Stimulated activated memory B cell treated with anti-CD40 and anti-IgM and Interleukin-4, amounts not matched to agents 10 μg/mL and 1 μg/mL and 100 μg/mL, for 72 hours (primary cell): ENCODE data around the gene GLRA1.

Source experiments
- ATAC-seq: fragments of 150-1000 bp; cut with Tn5 transposase; 2 replicates; pipeline ENCODE4 v1.10.0; 2021
- H3K27ac Mint-ChIP-seq: one replicate; pipeline ENCODE4 v1.8.0; 2022; ENCODE audit warnings: mild to moderate bottlenecking, mixed read lengths
- H3K27me3 Mint-ChIP-seq: one replicate; pipeline ENCODE4 v1.8.0; 2022; ENCODE audit warnings: mixed read lengths
- H3K36me3 Mint-ChIP-seq: one replicate; pipeline ENCODE4 v1.8.0; 2022; ENCODE audit warnings: mixed read lengths
- H3K4me1 Mint-ChIP-seq: one replicate; pipeline ENCODE4 v1.8.0; 2022; ENCODE audit warnings: mixed read lengths
- H3K4me3 Mint-ChIP-seq: one replicate; pipeline ENCODE4 v1.8.0; 2022; ENCODE audit warnings: mild to moderate bottlenecking, moderate library complexity, mixed read lengths
- H3K9me3 Mint-ChIP-seq: one replicate; pipeline ENCODE4 v1.8.0; 2022; ENCODE audit warnings: mixed read lengths

GLRA1 gene

DNA sequence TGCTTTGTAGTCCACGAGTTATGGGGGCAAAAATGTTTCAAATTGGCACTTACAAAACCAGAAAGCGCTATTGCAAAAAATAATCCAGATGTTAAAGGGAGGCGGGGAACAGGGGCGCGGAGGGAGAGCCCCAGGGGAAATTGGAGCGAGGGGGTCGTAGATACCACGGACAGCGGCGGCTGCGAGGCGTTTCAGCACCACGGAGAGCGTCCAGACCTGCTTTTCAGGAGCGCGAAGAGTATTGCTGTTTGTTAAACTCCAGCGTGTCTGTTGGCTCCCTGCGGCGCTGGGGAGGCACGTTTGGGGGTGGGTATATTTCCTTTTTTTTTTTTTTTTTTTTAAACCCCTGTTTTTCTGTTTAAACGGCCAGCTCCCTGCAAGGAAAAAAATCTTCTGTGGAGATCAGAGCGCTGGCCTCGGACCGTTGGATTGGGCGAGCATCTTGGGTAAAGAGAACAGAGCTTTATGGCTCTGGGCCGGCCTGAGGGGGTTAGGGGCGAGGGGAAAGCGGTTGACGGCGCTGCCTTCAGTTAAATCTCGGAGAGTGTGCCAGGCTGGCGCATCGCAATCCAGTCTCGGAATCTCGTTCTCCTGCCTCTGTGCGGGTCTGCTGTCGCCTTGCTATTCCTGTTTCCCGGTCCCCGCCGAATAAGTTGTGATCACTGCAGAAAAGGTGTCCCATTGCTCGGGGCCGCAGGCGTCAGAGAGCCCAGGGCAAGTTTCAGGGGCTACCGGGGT, at the start of gene GLRA1:
TSS of gene GLRA1 (minus strand) at position 288 of the 738 bp plus-strand sequence. CDS start 302 bp downstream, outside the sequence.
- Mint-ChIP-seq H3K4me1 (no peaks in the 10 kb centered on the region), H3K27me3 (peaks cover 72% of the 10 kb centered on the region), H3K4me3 (no peak within 1 kb of the TSS), H3K9me3 (peaks cover 6% of the 10 kb centered on the region), H3K27ac (no peak within 1 kb of the TSS), H3K36me3 (no peaks in the 10 kb centered on the region)
- ATAC-seq: no peak

DNA sequence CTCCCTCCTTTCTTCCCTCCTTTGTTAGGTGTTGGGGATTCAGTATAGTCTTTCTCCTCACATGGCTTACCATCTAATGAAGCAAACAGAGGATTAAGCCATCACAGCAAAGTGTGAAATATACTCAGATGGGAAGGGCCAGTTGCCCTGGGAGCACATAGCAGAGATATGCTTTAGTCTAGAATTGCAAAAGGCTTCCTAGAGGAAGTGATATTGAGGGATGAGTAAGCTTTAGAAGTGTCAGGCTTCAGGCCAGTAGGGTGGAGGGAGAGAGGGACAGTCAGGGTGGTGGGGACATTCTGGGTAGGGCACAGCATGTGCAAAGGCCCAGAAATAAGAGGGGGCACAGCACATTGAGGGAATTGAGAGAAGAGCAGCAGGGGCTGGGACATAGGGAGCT, 46.2 kb upstream of the GLRA1 start:
- Mint-ChIP-seq H3K36me3 (no peaks in the 10 kb centered on the region), H3K4me1 (no peaks in the 10 kb centered on the region), H3K9me3 (peaks cover 3% of the 10 kb centered on the region), H3K27ac (no peak overlapping the region), H3K4me3 (no peak overlapping the region), H3K27me3 (no peaks in the 10 kb centered on the region)
- ATAC-seq: no peak

DNA sequence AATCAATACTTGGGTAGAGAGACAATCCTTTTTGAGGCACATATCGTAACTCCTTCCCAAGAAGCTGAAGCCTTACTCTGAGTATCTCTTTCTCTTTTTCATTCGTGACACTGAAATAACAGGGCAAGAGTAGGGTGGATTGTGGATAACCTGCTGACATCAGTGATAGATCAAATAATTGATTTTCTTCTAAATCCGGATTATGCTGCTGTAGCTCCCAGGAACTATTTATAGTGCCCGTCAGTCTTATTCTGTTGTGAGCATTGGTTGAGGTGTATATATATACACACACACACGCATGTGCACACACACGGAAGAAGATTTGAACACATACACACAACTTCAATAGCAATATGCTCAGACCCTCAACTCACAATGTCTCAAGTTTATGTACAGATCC, 43.2 kb upstream of the GLRA1 start:
- Mint-ChIP-seq H3K27me3 (no peaks in the 10 kb centered on the region), H3K36me3 (no peaks in the 10 kb centered on the region), H3K4me1 (no peaks in the 10 kb centered on the region), H3K9me3 (peaks cover 4% of the 10 kb centered on the region), H3K27ac (no peak overlapping the region), H3K4me3 (no peak overlapping the region)
- ATAC-seq: no peak

DNA sequence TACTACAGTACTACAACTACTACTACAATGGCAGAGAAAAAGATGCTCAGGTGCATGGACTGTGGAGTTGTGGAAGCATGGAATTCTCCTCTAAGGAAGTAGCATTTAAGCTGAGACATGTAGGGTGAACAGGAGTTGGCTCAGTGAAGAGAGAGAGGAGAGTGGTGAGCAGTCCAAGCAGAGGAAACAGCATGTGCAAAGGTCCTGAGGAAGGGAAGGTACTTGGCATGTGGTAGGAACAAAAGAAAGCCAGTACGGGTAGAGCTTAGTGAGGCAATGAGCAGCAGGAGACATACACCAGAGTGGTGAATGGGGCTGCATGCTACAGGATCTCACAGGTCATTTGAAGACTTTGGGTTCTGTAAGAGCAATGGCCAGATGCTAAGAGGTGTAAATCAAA, 41.4 kb upstream of the GLRA1 start:
- Mint-ChIP-seq H3K4me1 (no peaks in the 10 kb centered on the region), H3K27me3 (no peaks in the 10 kb centered on the region), H3K36me3 (no peaks in the 10 kb centered on the region), H3K27ac (no peak overlapping the region), H3K9me3 (peaks cover 4% of the 10 kb centered on the region), H3K4me3 (no peak overlapping the region)
- no peak for ATAC-seq

DNA sequence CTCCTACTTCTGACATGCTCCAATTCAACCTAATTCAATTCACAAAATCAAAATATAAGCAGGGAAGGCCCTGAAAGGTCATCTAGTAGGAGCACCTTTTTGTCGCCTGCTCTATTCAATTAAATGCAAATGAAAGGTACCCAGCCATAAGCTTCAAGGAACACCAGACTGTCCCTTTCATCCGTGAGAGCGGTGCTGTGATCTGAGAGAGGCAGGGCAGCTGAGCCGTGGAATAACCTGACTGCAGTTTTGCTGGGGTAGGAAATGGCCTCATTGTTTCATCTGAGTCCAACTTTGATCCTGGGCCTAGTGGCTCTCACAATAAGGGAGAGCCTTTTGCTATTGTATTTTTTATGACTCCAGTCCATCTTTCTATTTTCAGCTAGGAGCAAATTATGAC, 39.8 kb upstream of the GLRA1 start:
- Mint-ChIP-seq H3K27me3 (no peaks in the 10 kb centered on the region), H3K36me3 (no peaks in the 10 kb centered on the region), H3K4me3 (no peak overlapping the region), H3K27ac (no peak overlapping the region), H3K9me3 (peaks cover 4% of the 10 kb centered on the region), H3K4me1 (no peaks in the 10 kb centered on the region)
- no peak for ATAC-seq

DNA sequence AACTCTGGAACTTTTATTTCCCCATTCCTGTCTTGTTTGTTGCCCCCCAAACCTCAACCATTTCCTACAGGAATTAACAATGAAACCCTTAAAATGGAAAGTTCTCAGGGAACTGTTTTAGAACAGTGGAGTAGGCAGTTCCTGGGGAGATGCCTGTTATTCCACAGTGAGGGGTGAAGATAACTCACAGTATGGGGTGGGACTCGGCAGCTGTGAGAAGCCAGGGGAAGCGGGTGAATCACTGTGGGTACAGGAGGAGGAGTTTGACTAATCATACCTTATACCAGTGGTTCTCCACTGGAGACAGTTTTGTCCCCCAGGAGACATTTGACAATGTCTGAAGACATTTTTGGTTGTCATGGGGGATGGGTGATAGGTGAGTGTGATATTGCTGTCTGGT, 36.9 kb upstream of the GLRA1 start:
- H3K4me3 Mint-ChIP-seq: no peak overlapping the region
- H3K4me1 Mint-ChIP-seq: peaks cover 9% of the 10 kb centered on the region
- H3K27me3 Mint-ChIP-seq: no peaks in the 10 kb centered on the region
- no peak for ATAC-seq
- no peak overlapping the region for H3K27ac Mint-ChIP-seq
- peaks cover 4% of the 10 kb centered on the region for H3K9me3 Mint-ChIP-seq
- H3K36me3 Mint-ChIP-seq: no peaks in the 10 kb centered on the region

DNA sequence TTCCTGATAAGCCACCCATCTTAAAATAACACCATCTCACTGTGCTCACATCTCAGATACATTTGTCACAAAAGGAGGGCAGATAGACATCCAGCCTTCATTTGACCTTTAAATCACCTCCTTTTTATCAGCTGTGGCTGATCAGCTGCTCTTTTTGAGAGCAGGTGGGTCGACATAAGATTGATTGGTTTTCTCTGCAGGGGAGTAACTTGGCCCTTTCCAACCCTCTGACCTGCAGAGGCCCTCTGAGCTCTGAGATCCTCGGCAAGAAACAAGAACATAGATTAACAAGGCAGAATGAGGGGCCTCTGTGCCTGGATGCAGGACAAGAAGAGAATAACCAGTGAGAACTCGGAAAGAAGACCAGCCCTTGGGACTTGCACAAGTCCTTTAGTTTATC, 33.5 kb upstream of the GLRA1 start:
- Mint-ChIP-seq H3K4me3 (no peak overlapping the region), H3K27ac (no peak overlapping the region), H3K4me1 (peaks cover 17% of the 10 kb centered on the region), H3K9me3 (no peaks in the 10 kb centered on the region), H3K36me3 (no peaks in the 10 kb centered on the region), H3K27me3 (no peaks in the 10 kb centered on the region)
- ATAC-seq: no peak

DNA sequence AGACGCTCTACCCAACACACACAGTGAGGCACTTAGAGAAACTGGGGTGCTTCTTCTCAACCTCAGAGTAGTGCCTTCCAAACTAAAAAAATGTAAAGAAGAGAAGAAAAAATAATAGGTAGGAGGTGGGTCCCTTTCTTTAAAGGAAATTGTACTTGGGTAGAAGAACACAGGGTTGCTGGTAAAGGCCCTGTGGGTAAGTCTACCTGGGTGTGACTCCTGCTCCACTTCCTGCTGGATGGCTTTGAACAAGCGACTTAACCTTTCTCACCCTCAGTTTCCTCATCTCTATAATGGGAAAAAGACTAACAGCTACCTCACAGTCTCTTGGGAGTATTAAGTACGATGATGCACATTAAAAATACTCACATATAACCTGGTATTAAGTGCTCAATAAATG, 32.1 kb upstream of the GLRA1 start:
- H3K4me3 Mint-ChIP-seq: no peak overlapping the region
- peaks cover 17% of the 10 kb centered on the region for H3K4me1 Mint-ChIP-seq
- H3K36me3 Mint-ChIP-seq: no peaks in the 10 kb centered on the region

DNA sequence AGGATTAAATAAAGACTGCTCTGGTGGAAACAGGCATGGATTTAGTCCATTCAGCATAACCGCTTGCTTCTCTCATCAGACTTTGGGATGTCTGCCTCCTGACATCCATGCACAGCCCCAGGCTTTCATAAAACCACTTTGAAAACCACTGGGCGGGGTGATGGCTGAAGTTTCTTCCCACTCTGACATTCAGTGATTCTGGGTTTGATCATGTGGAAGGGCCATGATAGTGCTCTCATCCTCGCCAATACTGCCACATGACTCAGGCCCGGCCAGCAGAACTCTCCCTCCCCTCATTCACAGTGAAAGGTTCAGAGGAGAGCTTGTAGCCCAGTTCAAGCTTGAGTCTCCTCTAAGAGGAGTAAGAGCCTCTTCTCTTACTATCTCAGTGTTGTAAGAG, 29.6 kb upstream of the GLRA1 start:
- no peak overlapping the region for H3K4me3 Mint-ChIP-seq
- ATAC-seq: no peak
- H3K27me3 Mint-ChIP-seq: peaks cover 2% of the 10 kb centered on the region
- H3K4me1 Mint-ChIP-seq: peaks cover 17% of the 10 kb centered on the region
- no peaks in the 10 kb centered on the region for H3K9me3 Mint-ChIP-seq
- H3K27ac Mint-ChIP-seq: no peak overlapping the region
- no peaks in the 10 kb centered on the region for H3K36me3 Mint-ChIP-seq

More for the DNA sequence above, 32.1 kb upstream of the GLRA1 start:
- Mint-ChIP-seq H3K9me3 (no peaks in the 10 kb centered on the region), H3K27me3 (no peaks in the 10 kb centered on the region), H3K27ac (no peak overlapping the region)
- ATAC-seq: no peak

DNA sequence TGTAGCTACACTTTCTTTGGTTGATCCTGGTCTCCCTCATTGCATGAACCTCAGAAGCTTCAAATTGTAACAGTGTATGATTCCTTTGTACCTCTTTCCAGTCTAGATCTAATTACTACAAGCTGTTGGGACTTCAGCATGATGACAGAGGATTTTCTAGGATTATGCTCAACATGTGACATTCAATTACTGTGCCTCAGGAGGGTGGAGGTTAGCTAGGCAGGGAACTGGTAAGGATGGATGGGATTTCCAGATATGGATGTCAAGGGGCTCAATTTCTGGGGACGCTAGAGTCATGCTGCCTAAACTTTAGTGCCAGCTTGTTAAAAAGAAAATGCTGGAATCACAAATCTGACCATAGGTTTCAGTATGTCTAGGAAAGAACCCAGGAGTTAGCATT, 29.2 kb upstream of the GLRA1 start:
- peaks cover 6% of the 10 kb centered on the region for H3K27me3 Mint-ChIP-seq
- no peak overlapping the region for H3K4me3 Mint-ChIP-seq
- ATAC-seq: no peak
- H3K4me1 Mint-ChIP-seq: peaks cover 17% of the 10 kb centered on the region
- H3K36me3 Mint-ChIP-seq: no peaks in the 10 kb centered on the region
- no peaks in the 10 kb centered on the region for H3K9me3 Mint-ChIP-seq
- H3K27ac Mint-ChIP-seq: no peak overlapping the region

DNA sequence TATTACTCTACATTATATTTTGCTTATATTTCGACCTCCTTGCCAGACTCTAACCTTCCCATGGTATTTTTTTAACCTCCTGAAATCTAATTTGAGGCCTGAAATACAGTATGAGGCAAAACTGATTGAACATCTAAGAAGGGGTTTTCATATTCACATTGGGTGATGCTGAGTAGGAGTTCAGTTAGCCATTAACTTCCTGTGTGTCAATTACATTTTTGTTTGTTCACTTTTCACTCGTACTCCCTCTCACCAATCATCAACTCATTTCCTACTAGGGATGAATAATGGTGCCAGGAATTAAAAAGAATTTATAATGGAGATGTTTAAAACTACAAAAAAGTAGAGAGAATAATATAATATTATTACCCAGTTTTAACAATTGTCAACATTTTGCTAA, 27.6 kb upstream of the GLRA1 start:
- Mint-ChIP-seq H3K9me3 (no peaks in the 10 kb centered on the region), H3K27me3 (peaks cover 9% of the 10 kb centered on the region), H3K36me3 (no peaks in the 10 kb centered on the region), H3K4me1 (peaks cover 14% of the 10 kb centered on the region), H3K27ac (no peak overlapping the region), H3K4me3 (no peak overlapping the region)
- no peak for ATAC-seq

DNA sequence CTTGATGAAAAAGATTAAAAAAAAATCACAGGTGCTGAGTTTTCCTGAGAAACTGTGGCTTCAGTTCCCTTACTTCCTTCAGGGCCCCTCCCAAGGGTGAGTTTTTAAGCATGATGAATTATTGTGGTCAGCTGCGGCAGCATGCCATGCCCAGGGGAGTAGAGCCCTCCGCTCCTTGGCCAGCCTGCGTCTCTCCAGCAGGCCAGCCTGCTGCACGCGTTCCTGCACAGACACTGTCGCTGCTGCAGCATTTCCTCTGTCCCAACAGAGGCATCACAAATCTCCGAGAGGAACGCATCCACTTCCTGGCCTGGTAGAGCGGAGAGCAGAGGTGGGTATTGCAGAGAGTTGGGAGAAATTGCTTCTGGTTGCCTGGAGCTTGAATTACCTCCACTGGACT, 26.1 kb upstream of the GLRA1 start:
- no peak for ATAC-seq
- H3K27ac Mint-ChIP-seq: no peak overlapping the region
- peaks cover 12% of the 10 kb centered on the region for H3K27me3 Mint-ChIP-seq
- H3K9me3 Mint-ChIP-seq: no peaks in the 10 kb centered on the region
- no peaks in the 10 kb centered on the region for H3K36me3 Mint-ChIP-seq
- H3K4me3 Mint-ChIP-seq: no peak overlapping the region
- H3K4me1 Mint-ChIP-seq: no peaks in the 10 kb centered on the region

DNA sequence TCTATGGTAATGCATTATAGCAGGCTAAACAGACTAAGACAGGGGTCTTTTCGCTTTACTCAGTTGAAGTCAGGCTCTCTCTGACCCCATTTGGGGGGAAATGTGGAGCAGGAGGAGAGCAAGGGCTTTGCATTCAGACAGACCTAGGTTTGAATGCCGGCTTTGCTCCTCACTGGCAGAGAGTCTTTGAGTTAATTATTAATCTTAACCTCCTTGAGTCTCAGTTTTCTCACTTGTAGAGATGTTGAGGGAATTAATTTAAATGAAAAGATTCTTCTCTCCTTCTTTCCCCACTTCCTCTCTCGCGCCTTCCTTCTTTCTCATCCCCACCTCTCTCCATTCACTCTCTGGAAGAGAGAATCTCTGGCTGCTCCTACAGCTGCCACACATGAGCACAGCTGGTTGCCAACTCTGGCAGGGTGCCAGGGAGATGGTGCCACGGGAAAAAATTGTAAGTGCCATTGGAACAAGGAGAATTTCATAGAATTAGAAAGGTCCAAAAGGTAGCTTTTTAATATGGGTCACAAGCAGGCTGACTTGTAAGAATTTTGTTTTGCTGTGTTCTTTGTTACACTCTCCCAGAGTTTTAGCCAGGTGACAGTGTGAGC, 25.2 kb upstream of the GLRA1 start:
- no peak for ATAC-seq
- Mint-ChIP-seq H3K27me3 (peaks cover 17% of the 10 kb centered on the region), H3K9me3 (no peaks in the 10 kb centered on the region), H3K4me3 (no peak overlapping the region), H3K36me3 (no peaks in the 10 kb centered on the region), H3K27ac (no peak overlapping the region), H3K4me1 (no peaks in the 10 kb centered on the region)

DNA sequence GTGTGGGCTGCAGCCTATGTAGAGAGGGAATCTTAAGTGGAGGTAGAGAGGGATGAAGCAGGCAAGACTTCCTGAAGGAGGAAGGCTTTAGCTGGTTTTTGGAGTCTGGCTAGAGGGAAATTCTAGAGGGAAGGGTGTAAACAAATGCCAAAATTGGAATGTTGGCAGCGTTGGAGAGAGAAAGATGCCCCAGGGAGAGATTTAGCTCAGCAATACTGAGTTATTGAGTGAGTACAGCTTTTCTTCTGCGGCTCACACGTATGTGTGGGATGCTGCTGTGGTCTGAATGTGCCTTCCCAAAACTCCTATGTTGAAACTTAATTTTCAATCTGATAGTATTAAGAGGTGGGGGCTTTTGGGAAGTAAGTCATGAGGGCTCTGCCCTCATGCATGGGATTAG, 24.5 kb upstream of the GLRA1 start:
- Mint-ChIP-seq H3K36me3 (no peaks in the 10 kb centered on the region), H3K4me1 (no peaks in the 10 kb centered on the region), H3K27ac (no peak overlapping the region), H3K27me3 (peaks cover 17% of the 10 kb centered on the region), H3K4me3 (no peak overlapping the region), H3K9me3 (no peaks in the 10 kb centered on the region)
- ATAC-seq: no peak

DNA sequence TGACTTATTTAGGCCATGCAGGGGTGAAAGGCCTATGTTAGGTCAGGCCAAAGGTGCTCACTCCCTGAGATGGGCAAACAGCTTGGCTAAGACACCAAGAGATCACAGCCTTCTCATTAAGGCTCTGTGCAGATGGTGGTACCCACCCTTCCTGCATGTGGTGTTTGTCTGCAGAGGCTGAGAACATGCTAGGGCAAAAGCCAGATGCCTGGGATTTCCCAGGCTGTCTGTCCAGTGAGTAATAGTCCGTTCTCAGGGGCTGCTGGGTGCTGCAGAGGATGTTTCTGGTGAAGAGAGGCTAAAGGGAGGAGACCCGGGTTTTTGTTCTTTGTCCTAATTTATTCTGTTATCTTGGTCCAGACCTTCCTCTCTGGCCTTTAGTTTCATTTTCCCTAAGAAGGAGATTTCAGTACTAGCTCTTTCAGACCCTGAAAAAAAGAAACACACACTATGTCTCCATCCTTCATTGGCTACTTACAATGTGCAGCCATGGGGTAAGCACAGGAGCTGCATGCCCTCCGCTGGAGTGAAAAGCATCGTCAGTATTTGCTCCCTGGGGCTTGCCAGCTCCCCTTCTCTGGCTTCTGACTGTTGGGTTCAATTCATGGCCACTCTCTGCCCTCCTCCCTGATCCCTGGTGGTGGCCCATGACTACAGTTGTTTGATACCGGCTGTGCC, 23.4 kb upstream of the GLRA1 start:
- Mint-ChIP-seq H3K4me1 (no peaks in the 10 kb centered on the region), H3K27ac (no peak overlapping the region), H3K4me3 (no peak overlapping the region), H3K9me3 (no peaks in the 10 kb centered on the region), H3K36me3 (no peaks in the 10 kb centered on the region), H3K27me3 (peaks cover 17% of the 10 kb centered on the region)
- ATAC-seq: no peak

DNA sequence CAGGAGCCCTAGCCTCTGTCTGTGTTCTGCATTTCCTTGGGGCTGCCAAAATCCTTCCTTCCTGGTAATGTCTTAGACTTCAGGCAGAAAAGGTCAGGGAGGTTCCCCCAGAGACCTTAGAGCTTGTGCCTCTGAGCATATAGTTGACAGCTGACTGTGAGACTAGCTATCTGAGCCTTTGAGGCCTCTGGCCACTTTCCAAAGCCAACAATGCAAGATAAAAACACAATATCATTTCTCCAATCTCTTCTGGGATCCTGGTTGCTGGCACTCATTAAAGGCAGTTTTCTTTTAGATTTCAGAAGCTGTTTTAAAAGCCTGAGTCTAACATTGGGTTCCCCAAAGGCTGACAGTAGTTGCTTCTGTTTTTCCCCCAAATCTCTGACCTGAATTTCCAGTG, 13.2 kb upstream of the GLRA1 start:
- H3K9me3 Mint-ChIP-seq: peaks cover 10% of the 10 kb centered on the region
- H3K4me3 Mint-ChIP-seq: no peak overlapping the region
- peaks cover 5% of the 10 kb centered on the region for H3K36me3 Mint-ChIP-seq
- no peaks in the 10 kb centered on the region for H3K27me3 Mint-ChIP-seq
- no peak overlapping the region for H3K27ac Mint-ChIP-seq
- H3K4me1 Mint-ChIP-seq: no peaks in the 10 kb centered on the region
- no peak for ATAC-seq
